LNCAP (cell line): ENCODE measurements around the gene SBNO1.

ENCODE experiments used
- TF ChIP-seq, protein P1 (sequence below): fragments of 450-650 bp; IDR thresholded peaks from 2 replicates; pipeline ENCODE4 v1.5.1; 2017; ENCODE audit warnings: mild to moderate bottlenecking

SBNO1 gene

DNA sequence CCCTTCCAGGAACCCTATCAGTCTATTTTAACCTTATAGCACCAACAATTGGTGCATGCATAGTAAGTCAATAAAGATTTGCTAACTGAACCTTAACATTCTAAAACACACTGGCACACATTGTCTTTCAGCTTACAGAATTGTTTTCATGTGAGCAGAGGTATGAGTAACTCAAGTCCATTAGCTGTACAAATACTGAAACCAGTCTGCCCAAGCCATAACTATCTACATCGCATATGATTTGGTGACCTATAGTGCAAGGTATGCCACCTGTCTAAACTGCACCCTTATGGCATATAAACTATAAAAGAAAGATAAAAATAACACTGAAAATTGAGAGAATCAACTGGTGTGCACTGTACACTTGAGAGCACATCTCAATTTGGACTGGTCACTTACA lies 34.8 kb downstream of the SBNO1 start:
- TF ChIP-seq, protein P1, sequence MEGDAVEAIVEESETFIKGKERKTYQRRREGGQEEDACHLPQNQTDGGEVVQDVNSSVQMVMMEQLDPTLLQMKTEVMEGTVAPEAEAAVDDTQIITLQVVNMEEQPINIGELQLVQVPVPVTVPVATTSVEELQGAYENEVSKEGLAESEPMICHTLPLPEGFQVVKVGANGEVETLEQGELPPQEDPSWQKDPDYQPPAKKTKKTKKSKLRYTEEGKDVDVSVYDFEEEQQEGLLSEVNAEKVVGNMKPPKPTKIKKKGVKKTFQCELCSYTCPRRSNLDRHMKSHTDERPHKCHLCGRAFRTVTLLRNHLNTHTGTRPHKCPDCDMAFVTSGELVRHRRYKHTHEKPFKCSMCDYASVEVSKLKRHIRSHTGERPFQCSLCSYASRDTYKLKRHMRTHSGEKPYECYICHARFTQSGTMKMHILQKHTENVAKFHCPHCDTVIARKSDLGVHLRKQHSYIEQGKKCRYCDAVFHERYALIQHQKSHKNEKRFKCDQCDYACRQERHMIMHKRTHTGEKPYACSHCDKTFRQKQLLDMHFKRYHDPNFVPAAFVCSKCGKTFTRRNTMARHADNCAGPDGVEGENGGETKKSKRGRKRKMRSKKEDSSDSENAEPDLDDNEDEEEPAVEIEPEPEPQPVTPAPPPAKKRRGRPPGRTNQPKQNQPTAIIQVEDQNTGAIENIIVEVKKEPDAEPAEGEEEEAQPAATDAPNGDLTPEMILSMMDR, result no peak

DNA sequence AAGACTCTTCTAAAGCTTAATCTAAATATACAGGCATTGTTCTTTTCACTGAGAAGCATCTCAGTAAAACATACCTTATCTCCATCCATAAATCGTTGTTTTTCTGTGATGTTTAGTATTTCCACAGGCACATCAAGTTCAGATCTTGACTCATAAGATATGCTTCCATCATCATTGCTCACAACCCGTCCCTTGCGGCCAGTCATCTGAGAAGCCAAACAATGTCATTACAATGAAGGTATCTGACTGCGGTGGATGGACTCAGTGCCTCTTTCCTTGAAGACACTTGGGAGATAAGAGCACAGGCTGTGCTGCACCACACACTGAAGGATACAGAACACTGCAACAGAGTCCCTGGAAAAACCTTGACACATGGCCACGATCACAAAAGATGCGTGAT lies 44.8 kb downstream of the SBNO1 start:
- TF ChIP-seq, protein P1, result no peak

DNA sequence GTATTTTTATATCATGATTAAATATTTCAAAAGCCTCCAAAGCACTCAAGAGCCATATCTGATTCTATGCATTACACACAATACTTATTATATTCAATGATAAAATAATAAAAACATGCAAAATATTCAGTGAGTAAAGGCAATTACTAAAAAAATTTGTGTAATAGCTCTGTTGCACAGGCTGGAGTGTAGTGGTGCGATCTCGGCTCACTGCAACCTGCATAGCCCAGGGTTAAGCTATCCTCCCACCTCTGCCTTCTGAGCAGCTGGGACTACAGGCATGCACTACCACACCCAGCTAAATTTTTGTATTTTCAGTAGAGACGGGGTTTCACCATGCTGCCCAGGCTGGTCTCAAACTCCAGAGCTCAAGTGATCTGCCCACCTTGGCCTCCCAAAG lies 45.4 kb downstream of the SBNO1 start:
- TF ChIP-seq, protein P1, result no peak

DNA sequence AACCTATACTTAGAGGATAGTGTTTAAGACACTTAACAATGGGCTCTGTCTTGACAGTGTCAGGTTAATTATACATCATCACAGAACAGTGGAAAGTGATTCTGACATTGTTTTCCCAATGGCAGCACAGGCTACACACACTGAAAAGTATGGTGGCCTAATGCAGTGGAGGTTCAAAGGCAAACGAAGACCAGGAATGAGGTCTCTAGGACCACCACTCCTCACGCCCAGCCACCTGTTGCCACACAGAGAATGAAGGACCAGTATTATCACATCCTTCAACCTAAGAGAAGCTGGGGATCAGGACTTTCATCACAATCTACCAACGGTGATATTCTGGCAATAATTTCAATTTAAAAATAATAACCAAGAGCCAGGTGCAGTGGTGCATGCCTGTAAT lies 58.4 kb downstream of the SBNO1 start:
- TF ChIP-seq, protein P1, result no peak

DNA sequence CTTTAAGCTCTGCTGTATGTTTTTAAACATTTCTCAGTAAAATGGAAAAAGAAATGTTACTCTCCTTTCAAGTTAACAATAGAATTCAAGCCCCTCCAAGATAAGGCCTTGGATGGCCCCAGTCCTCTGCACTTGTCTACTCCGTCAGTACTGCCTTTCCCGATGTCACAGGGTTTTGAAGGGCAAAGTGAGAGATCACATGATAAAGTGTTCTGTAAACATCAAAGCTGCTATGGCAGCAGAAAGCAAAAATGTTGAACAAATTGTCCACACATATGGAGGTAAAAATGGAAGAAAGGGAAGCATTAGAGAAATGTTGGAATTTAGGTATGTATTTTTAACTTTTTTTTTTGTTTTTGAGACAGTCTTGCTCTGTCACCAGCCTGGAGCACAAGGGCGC lies 59.5 kb downstream of the SBNO1 start:
- TF ChIP-seq, protein P1, result no peak

DNA sequence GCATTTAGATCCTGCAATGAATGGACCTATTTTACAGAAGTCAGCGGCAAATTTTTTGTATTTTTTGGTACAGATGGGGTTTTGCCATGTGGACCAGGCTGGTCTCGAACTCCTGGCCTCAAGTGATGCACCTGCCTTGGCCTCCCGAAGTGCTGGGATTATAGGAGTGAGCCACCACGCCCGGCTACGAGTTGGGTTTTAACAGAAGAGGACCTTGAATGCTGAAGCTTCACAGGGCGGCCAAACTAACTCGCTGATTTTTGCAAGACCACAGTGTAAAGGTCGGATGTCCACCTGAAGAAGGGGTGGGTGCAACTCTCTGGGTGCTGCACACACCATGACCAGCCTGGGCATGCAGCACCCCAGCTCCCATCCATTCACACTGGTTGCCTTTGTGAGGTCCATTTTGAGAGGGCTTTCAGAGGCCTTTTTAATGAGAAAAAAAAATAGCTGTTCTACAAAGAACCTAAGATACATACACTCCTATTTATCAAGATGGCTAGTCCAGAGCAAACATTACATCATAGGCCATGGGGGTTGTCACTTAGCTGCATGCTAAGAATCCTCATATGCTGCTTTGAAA lies 71.4 kb downstream of the SBNO1 start:
- TF ChIP-seq, protein P1, result no peak

DNA sequence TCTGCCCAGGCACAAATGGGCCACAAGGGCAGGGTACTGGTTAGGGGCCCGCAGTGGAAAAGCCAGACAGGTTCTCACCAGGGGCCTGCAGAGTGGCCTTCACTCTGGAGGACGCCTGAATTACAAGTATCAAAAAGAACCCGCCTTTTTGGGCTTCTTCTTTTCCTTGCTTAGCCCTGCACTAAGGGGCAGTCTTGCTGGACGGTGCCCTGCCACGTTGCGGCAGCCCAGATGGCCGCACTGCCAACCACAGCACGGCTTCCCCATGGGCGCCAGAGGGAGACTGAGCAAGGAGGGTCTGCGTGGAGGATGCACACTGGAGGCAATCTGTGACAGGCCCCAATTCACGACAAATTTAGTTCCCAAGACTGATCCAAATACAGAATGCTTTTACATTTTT lies 74.7 kb downstream of the SBNO1 start:
- TF ChIP-seq, protein P1, result no peak

DNA sequence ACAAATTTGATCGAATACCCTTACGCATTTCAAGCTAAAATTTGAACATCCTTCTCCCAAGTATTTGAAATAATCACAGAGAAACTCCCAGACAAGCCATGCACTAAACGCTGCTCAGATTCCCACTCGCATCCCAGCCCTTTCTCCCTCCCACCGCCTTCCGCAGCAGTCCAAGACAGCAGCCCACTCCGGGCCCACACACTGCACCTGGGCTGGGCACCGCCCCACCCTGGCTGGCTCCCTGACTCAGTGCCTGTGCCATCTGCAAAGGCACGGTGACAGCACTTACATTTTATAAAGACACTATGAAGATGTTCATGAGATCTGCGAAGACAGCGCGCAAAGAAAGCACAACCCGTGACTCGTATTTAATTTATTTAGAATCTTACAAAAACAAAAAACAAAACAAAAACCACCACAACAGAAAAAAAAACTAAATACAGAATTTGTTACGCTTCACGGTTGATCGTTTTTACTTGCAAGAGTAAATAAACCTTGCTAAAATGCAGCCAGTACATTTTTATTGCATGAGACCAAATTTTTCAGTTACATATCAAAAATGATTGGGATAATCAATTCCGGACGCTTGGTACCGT lies 75.8 kb downstream of the SBNO1 start:
- TF ChIP-seq, protein P1, result no peak
